Measurements from ENCODE around the gene PPM1E.

Gene PPM1E

DNA sequence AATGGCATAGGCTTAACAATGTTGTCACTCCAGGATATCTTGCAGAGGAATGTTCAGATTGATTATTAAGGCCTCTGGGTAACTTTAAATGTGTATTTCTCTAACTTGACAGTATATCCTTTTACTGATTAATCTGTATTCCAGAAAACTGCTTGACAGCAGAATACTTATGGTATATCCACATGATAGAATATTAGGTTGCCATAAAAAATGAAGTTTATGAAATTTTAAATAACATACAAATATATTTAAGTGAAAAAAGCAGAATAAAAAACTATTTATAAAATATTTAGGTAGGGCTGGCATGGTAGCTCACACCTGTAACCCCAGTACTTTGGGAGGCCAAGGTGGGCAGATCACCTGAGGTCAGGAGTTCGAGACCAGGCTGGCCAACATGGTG, 244.4 kb downstream of the PPM1E start:
- no peak for DNase-seq

DNA sequence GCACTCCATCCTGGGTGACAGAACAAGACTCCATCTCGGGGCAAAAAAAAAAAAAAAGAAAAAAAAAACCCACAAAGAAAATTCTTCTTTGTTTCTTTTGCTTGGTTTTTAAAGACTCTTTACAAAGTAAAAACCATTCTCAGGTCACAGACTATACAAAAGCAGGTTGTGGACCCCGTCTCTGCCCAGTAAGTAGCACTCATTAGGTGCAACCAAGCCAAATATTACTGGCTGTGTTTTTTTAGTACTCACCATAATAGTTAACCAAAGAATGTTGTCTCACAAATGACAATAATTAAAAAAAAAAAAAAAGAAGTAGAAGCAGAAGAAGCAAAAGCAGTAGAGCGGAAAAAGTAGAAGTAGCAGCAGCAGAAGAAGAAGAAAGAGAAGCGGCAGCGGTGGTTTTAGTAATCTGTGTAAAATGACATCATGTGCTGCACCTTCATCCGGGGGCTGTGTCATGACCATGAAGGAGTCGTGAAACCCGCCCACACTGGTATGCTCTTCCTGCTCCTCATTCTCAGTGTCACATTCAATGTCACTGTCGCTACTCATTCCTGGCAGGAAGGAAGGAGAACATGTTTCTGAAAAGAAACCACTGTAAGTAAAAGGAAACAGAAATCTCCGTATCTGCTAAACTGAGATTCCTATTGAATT, 245.6 kb downstream of the PPM1E start:
- peak; percentile 81 for DNase-seq

GRCh38 chr17:59002126-59002525, 246.5 kb downstream of the PPM1E start:
- no peak for DNase-seq

GRCh38 chr17:59002848-59003247, 247.2 kb downstream of the PPM1E start:
- DNase-seq = no peak

- DNase-seq = no peak
Measured at GRCh38 chr17:59003860-59004259, 248.2 kb downstream of the PPM1E start.

DNA sequence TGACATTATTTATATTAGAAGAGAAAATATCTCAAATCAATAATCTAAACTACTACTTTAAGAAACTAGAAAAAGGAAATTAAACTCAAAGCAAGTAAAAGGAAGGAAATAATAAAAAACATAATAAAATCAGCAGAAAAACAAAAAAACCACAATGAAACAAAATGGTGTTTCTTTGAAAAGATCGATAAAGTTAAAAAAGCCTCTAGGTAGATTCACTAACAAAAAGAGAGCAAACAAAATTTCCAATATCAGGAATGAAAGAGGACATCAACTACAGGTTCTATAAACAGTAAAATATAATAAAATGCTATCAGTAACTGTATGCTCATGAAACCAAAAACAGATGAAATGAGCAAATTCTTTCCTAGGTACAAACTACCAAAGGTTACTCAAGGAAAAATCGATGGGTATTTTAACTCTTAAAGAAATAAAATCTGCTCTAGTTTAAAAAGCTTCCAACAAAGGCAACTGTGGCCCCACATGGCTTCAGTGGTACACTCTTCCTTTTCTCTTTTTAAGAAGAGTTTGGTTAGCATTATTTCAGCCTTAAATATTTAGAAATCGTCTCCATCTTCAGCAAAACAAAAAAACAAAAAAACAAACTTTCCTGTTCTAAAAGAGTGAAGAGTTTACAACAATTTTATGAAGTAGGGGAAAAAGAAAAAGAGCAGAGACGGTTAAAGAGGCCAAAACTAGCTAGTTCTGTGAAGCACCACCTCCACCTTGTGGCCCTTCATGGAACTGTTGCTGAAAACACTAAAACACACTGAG, 248.9 kb downstream of the PPM1E start:
- peak; percentile 75 for DNase-seq

- DNase-seq = no peak
Measured at GRCh38 chr17:59007995-59008394, 252.3 kb downstream of the PPM1E start.

GRCh38 chr17:59008737-59009136, 253.1 kb downstream of the PPM1E start:
- DNase-seq = no peak

- DNase-seq = no peak
Measured at GRCh38 chr17:59010026-59010425, 254.4 kb downstream of the PPM1E start.

DNA sequence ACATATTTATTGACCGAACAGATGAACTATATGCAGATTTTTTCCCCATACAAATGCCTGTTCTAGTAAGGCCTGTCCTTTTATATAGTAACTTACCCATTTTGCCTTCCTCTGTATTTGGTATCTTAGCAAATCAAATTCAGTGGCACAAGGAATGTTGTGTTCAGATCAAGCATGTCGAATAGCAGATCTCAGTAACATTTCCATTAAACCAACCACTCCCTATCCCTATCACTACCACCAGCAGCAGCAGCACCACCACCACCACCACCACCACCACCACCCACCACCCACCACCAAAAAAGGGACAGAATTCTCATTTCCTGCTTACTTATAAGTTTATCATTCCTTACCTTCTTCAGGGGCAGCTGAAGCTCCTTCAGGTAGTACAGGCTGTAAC, 256.3 kb downstream of the PPM1E start:
- no peak for DNase-seq

- DNase-seq = no peak
Measured at GRCh38 chr17:59018019-59018418, 262.4 kb downstream of the PPM1E start.

GRCh38 chr17:59024916-59025315, 269.3 kb downstream of the PPM1E start:
- no peak for DNase-seq

GRCh38 chr17:59026176-59026939, 270.7 kb downstream of the PPM1E start:
- DNase-seq = no peak

DNA sequence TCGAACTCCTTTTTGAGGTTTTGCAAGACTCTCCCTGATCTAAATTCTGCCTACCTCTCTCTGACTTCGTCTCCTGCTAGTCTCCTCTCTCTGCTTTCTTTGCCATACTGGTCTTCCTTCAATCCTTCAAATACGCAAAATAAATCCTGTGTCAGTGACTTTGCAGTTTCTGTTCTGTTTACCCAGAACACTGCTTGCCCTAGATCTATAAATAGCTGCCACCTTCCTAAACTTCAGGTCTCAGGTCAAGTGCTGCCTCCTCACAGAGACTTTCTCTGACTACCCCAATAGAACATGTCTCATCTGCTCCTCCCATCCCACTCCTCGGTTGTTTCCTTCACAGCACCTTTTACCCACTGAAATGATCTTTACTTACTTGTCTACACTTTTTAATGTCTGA, 272.1 kb downstream of the PPM1E start:
- DNase-seq = no peak

- no peak for DNase-seq
Measured at GRCh38 chr17:59028328-59028727, 272.7 kb downstream of the PPM1E start.

- DNase-seq = no peak
Measured at GRCh38 chr17:59030811-59031210, 275.2 kb downstream of the PPM1E start.
